Stimulated activated CD4-positive, alpha-beta T cell treated with anti-CD3 and anti-CD28 coated beads, Interleukin-12 subunit alpha, Interleukin-12 subunit beta, amount 100 ng/mL, for 4 hours (primary cell): Measurements from ENCODE around the gene HSPA6.
"Not testable (repeated sequence)": the region's sequence is repeated elsewhere in the genome, so short reads cannot be mapped to it uniquely, and the experiment has no call there.

Source experiments
- DNase-seq: peaks from one replicate; pipeline ENCODE4 v3.0.0-alpha.2; 2020

HSPA6 gene

GRCh38 chr1:161505686-161506085, 18.7 kb upstream of the HSPA6 start:
- no peak for DNase-seq

- DNase-seq: no peak
Measured at GRCh38 chr1:161506336-161507223, 17.8 kb upstream of the HSPA6 start.

GRCh38 chr1:161510477-161510876, 13.9 kb upstream of the HSPA6 start:
- no peak for DNase-seq

GRCh38 chr1:161511018-161511755, 13.2 kb upstream of the HSPA6 start:
- DNase-seq: no peak

- no peak for DNase-seq
Measured at GRCh38 chr1:161511756-161512060, 12.6 kb upstream of the HSPA6 start.

- not testable (repeated sequence) for DNase-seq
Measured at GRCh38 chr1:161512636-161513447, 11.5 kb upstream of the HSPA6 start.

- not testable (repeated sequence) for DNase-seq
Measured at GRCh38 chr1:161513448-161513780, 10.9 kb upstream of the HSPA6 start.

GRCh38 chr1:161513953-161514352, 10.4 kb upstream of the HSPA6 start:
- not testable (repeated sequence) for DNase-seq

- DNase-seq: not testable (repeated sequence)
Measured at GRCh38 chr1:161523041-161523816, 1.1 kb upstream of the HSPA6 start.

- DNase-seq: peak; percentile 29
Measured at GRCh38 chr1:161524742-161525291, 477 bp downstream of the HSPA6 start.

GRCh38 chr1:161525321-161525720, 981 bp downstream of the HSPA6 start:
- not testable (repeated sequence) for DNase-seq

GRCh38 chr1:161525918-161526317, 1.6 kb downstream of the HSPA6 start:
- not testable (repeated sequence) for DNase-seq

- not testable (repeated sequence) for DNase-seq
Measured at GRCh38 chr1:161528550-161528949, 4.2 kb downstream of the HSPA6 start.

GRCh38 chr1:161529463-161530104, 5.2 kb downstream of the HSPA6 start:
- DNase-seq: not testable (repeated sequence)

GRCh38 chr1:161530158-161530557, 5.8 kb downstream of the HSPA6 start:
- DNase-seq: peak; percentile 80

- DNase-seq: peak; percentile 96
Measured at GRCh38 chr1:161530671-161531641, 6.6 kb downstream of the HSPA6 start.

GRCh38 chr1:161531986-161532643, 7.8 kb downstream of the HSPA6 start:
- no peak for DNase-seq

GRCh38 chr1:161532644-161533567, 8.6 kb downstream of the HSPA6 start:
- not testable (repeated sequence) for DNase-seq
